Measurements from ENCODE around the gene ILF3.

The ILF3 gene

DNA sequence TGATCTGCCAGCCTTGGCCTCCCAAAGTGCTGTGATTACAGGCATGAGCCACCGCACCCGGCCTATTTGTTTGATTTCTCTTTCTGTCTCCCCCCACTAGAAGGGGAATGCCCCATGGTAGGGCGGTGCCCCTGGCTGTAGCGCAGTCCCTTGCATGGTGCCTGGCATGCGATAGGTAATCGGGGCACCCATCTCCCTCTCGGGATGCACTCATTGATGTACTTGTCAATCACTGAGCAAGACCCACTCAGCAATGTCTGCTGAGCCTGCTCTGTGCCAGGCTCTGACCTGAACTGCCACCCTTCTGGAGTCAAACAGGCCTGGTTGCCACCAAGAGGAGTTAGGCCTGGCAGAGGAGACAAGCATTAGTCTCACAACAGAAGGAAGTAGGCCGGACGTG, 83.6 kb downstream of the ILF3 start:
- DNase-seq, result no peak

DNA sequence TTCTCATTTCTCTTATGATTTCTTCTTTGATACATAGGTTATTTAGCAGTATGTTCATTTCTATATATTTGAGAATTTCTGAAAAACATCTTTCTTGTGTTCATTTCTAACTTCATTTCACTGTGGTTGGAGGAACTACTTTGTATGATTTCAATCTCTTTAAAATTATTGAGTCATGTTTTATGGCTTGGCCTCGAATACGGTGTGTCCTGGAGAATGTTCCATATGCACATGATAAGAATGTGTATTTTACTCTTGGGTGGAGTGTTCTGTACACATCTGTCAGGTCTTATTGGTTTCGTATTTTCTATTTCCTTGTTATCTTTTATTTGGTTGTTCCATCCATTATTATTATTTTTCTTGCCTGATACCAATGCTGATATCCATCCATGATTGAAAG, 86.7 kb downstream of the ILF3 start:
- no peak for DNase-seq

All from CD4-positive, alpha-beta T cell treated with Interleukin-4 for 4 hours (primary cell).